Activated CD4-positive, alpha-beta T cell treated with anti-CD3 and anti-CD28 coated beads, Interleukin-10, Interleukin-2, amounts not matched to agents 100 ng/mL and 50 ng/mL, durations not matched to agents 16 hours and 8 hours (primary cell): ENCODE results near the gene GDF15.

Source experiments
- DNase-seq: peaks from one replicate; pipeline ENCODE4 v3.0.0-alpha.2; 2020

GDF15 gene

DNA sequence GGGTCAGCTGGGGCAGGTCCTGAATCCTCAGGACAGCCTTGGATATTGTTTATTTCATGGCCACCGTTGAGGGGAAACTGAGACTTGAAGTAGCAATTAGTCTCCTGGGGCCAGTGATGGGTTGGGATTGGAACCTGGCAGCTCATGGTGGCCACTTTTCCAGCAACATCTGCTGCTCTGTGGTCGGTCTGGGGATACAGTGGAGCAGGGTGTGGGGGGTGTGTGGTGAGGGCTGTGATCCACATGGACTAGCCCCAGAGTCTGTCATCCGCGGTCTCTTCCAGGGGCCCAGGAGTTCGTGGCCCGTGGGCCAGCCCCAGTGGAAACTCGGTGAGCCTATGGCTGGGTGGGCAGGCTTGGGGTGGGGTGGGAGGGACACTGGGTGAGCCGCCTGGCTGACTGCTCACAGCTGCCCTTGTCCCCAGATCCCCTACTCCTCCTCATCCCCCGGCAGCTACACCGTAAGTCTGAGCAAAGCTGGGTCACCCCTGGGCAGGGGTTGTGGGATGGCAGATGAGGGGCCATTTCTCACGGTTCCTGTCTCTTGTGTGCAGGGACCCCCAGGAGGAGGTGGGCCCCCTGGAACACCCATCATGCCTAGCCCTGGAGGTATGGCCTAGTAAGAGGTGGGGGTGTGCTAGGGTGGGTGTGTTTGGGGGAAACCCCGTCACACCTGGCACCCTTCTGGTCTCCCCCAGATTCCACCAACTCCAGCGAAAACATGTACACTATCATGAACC lies 46.5 kb downstream of the GDF15 start:
- DNase-seq = no peak

DNA sequence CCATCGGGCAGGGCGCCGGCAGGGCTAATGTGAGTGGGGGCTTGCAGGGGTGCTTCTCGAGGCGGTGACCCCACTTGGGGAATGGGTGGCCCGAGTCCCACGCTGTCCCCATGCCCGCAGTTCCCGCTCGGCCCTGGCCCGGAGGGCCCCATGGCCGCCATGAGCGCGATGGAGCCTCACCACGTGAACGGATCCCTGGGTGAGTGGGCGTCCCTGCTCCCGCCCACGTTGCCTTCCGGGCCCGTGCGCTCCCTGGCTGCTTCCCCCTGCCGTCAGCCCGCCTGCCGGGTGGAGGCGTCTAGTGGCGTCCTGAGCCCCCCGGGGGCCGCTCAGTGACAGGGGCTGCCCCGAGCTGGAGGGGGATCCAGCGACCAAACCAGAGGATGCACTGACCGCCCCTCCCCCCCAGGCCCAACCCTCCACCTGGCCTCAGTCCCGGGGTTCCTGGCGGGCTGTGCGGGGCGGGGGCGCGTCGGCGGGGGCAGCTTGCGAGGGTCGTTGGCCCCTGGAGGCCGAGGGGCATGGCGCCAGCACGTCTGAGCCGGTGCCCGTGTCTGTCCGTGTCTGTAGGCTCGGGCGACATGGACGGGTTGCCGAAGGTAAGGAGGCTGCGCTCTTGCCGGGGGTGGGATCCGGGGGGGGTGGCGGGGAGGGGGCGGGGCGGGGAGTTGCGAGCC lies 47.2 kb downstream of the GDF15 start:
- DNase-seq = no peak

DNA sequence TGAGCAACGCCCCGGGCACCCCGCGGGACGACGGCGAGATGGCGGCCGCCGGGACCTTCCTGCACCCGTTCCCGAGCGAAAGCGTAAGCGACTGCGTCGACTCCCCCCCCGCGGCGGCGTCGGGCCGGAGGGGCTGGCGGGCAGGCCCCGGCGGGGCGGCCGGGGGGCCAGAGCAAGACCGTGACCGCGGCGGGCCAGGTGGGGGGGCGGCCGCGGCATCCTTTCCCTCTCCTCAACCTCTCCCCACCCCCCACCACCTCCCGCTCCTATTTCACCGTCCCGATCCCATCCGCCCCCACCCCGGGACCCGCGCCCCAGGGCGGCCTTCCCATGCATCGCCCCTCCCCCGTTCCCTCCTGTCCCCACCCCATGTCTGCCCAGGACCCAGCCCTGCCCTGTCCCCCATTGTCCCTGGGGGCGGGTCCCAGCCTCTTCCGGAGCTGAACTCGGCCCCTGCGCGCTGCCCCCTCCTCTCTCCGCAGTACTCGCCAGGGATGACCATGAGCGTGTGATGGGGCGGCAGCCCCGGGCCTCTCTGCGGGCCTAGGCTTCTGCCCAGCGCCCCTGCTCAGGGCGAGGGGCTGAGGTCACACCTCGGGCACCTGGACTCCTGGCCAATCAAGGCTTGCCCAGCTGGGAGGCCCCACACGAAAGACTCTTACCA lies 47.9 kb downstream of the GDF15 start:
- no peak for DNase-seq

DNA sequence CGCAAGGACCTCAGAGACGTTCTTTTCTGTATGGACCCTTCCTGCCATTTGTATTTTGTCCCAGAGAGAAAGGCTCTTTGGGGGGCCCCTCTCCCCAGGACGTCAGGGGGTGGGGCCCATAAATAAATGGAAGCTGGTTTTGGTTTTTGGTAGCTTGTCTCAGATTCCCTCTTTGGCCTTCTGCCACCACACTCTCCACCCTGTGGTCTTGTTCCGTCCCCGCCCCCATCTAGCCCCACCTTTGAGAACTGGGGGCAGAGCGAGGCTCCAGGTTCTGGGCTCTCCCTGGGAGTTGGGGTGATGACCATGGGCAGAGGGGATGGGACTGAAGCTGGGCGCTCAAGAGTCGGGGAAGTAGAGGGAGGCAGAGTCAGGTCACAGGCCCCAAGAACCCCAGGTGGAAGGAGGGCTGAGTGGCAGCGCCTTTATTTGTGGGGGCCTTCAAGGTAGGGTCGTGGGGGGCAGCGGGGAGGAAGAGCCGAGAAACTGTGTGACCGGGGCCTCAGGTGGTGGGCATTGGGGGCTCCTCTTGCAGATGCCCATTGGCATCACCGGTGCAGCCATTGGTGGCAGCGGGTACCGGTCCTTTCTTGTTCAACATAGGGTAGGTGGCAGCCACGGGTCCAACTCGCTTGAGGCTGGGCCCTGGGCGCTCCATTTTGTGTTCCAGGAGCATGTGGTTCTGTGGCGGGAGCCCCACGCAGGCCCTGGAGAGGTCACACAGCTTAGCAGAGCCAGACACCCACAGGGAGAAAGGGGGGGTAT lies 48.6 kb downstream of the GDF15 start:
- DNase-seq = no peak

DNA sequence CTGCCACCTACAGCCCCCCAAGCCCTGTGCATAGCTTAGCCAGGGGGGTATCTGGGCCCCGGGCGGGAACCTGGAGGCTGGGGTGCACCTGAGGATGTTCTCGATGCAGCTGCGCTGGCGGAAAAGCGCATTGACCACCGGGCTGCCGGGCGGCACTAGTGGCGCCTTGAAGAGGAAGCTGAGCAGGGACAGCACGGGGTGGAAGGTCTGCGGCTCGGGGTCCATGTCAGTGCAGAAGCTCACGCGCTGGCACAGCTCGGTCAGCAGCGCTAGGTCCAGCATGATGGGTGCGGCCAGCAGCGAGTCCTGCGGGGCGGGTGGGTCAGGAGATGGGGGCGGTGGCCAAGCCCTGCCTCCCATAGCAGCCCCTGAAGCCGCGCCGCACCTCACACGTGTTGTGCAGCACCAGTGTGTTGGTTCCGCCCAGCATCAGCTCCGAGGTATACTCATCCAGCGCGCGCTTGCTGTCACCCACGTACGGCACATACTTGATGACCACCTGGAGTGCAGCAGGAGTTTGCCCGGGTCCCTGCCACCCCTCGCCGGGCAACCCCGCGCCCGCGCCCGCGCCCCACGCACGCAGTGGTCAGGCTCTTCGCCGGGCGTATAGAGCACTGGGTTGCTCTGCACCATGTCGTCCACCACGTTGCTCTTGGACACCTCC lies 49.4 kb downstream of the GDF15 start:
- no peak for DNase-seq

DNA sequence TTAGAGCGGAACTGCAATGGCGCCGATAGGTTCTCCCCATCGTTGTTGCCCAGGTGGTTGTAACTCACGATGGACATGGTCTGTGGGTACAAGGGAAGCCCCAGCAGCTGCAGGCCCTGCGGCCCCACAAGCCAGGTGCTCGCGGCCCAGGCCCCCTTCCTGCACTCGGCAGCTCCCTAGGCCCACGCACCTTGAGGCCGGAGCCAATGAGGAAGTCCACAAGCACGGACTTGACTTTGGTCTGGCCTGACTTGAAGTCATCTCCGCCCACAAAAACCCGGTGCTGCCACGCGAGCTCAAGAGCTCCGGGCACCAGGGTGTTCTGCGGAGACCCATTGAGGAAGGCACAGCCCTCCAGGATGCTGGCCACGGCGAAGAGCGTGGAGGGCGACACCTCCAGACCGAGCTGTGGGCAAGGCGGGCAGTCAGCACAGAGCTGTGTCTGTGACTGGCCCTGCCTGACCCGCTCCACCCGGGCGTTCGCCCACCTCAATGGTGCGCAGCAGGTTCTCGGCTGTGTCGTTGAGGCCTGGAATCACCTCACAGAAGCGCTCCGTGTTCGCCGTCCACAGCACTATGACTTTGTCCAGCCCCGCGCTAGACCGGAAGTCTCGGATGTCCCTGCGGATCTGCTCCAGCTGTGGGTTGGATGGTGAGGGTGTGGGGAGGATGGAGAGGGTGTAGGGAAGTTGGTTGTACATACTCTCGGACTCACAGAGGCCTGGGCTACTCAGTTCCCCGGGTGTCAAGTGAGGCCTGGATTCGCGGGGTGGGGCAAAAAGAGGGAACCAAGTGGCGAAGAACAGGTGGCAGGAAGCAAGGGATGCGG lies 50.1 kb downstream of the GDF15 start:
- DNase-seq = no peak

DNA sequence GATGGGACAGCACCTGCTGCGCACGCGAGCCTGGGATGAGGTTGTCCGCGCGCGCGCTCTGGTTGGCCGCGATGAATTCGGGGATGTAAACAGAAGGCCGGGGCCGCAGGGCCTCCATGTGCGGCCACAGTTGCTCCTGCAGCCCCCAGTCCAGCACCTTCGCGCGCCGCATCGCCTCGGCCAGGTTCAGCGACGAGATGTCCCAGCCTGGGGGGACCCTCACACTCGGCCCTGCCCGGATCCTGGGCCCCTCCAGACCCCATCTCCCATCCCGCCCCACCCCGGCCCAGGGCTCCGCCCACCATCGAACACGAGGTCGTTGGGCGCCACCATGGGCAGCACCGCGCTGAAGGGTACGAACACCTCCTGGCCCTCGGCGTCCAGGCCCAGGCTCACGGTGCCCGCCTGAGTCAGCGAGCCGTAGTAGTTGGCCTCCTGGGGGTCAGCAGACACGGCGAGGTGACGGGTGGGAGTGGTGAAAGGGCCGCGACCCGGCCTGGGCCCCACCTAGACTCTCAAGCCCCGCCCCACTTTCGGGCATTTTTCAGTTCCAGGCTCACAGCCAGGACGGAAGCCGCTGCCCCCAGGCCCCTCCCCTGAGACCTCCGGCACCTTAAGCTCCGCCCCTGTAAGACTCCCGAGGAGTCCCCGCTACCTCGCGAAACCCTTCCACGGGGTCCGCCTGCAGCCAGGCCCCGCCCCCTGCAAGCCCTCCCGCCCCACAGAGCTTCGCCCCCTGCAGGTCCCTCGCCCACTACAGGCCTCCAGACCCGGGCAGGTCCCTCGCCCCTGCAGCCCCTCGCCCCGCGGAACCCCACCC lies 50.9 kb downstream of the GDF15 start:
- peak; percentile 80 for DNase-seq

DNA sequence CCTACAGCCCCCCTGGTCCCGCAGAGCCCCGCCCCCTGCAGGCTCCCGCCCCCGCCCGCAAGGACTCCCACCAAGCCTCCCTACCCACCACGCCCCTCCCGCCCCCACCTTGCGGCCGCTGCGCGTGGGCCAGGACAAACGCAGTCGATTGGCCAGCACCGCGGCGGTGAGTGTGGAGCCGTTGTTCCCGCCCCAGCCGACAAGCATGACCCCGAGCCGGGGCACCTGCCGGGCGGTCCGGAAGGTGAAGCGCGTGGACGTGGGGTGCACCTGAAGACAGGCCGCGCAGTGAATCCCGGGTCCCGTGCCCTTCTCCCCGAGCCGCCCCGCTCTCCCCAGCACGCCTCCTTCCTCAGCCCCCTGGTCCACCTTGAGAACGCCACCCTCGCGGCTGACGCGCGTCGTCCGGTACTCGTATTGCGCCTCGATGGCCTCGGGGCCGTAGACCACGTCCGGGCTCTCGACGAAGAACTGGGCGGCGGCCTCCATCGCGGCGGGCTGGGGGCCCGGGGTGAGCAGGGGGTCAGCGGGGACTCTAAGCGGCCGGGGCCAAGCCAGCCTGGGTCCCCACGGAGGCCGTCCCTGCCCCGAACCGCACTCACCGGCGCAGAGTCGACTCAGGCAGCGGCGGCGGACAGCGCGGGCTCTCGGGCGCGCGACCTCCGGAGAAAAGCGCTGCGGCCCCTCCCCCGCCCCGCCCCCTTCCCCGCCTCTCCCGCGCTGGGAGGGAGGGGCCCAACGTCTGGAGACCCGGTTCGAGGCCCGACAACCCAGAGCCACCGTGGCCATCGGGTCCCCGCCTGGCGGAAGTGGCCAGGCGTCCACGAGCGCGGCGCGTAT lies 51.8 kb downstream of the GDF15 start, which contains the start of gene ISYNA1:
TSS of gene ISYNA1 (minus strand) at position 643 of the 840 bp plus-strand sequence. CDS start at position 489, 154 bp downstream.
- DNase-seq = no peak

DNA sequence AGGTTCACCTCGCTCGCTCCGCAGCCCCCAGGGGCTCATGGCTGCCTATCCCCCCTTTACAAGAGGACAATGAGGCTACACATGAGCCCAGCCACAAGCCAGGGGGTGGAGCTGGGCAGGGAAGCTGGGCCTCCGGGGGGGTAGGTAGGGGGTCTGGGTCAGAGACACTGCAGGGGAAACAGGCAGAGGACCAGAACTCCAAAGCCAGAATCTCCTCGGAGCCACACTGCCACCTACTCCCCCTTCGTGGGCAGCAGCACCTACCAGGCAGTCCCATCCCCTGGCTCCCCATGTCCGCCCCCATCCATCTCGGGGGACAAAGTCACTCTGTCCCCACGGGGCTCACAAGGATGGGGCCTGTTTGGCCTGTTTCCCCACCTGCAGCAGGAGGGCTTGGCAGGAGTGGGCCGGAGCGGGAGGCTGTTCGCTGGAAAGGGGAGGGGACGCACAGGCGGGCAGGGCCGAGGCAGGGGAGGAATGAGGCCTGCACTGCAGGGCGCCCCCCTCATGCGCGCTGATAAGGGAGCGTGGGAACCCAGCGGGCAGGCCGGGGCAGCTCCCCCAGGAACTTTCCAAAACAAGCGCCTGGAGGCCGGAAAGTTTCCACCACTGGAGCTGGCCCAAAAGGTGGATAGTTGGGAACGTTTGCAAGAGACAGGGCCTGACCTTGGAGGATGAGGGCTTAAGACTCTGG lies 52.5 kb downstream of the GDF15 start:
- DNase-seq = no peak
